HepG2 (cell line): ENCODE measurements around the gene LSM11. TPM values are rescaled to one million over a fixed set of nuclear protein-coding genes. Genes with fewer than 3 reads are reported as not detected.
A peak's percentile ranks its signal among the peaks of the same experiment; 100 is the strongest.

Source experiments
- ATAD3A ChIP-seq: sonication (generic); formaldehyde crosslinking; IDR thresholded peaks from 2 replicates; pipeline ENCODE4 v1.4.0; 2020; ENCODE audit warnings: missing genetic modification reagents
- CHCHD3 ChIP-seq: sonication (generic); formaldehyde crosslinking; IDR thresholded peaks from 2 replicates; pipeline ENCODE4 v1.8.0; 2022; ENCODE audit warnings: mild to moderate bottlenecking, missing genetic modification reagents, moderate library complexity
- ELF4 ChIP-seq: sonication (generic); formaldehyde crosslinking; IDR thresholded peaks from 2 replicates; pipeline ENCODE4 v1.5.0; 2020; ENCODE audit warnings: missing genetic modification reagents, mild to moderate bottlenecking, moderate library complexity, borderline replicate concordance
- ETV6 ChIP-seq: sonication (generic); formaldehyde crosslinking; conservative IDR thresholded peaks from 2 replicates; pipeline ENCODE4 v1.4.0; 2020; ENCODE audit warnings: missing genetic modification reagents
- HOMEZ ChIP-seq: IDR thresholded peaks from 2 replicates; pipeline ENCODE4 v1.6.1; 2016; ENCODE audit warnings: low read depth
- ISX ChIP-seq: sonication (generic); formaldehyde crosslinking; conservative IDR thresholded peaks from 2 replicates; pipeline ENCODE4 v1.5.0; 2020; ENCODE audit warnings: missing genetic modification reagents
- KDM4B ChIP-seq: sonication (generic); formaldehyde crosslinking; IDR thresholded peaks from 2 replicates; pipeline ENCODE4 v1.4.0; 2020; ENCODE audit warnings: missing genetic modification reagents
- NCOA2 ChIP-seq: sonication (generic); formaldehyde crosslinking; IDR thresholded peaks from 2 replicates; pipeline ENCODE4 v1.8.0; 2022; ENCODE audit warnings: inconsistent platforms
- NFYB ChIP-seq: sonication (generic); formaldehyde crosslinking; IDR thresholded peaks from 2 replicates; pipeline ENCODE4 v1.4.0; 2020; ENCODE audit warnings: missing genetic modification reagents
- PPARG ChIP-seq: conservative IDR thresholded peaks from 2 replicates; pipeline ENCODE4 v1.6.1; 2016; ENCODE audit warnings: missing biosample characterization, missing genetic modification reagents
- SMARCC2 ChIP-seq: fragments of 450-650 bp; IDR thresholded peaks from 2 replicates; pipeline ENCODE4 v1.6.1; 2017; ENCODE audit warnings: antibody characterized with exemption, mild to moderate bottlenecking
- TEAD3 ChIP-seq: optimal IDR thresholded peaks from 2 replicates; pipeline ENCODE3; 2016; ENCODE audit warnings: borderline replicate concordance
- TRIM24 ChIP-seq: sonication (generic); formaldehyde crosslinking; IDR thresholded peaks from 2 replicates; pipeline ENCODE4 v1.8.0; 2022; ENCODE audit warnings: mild to moderate bottlenecking, missing genetic modification reagents
- XBP1 ChIP-seq: sonication (generic); formaldehyde crosslinking; IDR thresholded peaks from 2 replicates; pipeline ENCODE4 v1.5.0; 2020; ENCODE audit warnings: missing genetic modification reagents
- ZBTB37 ChIP-seq: sonication (generic); formaldehyde crosslinking; IDR thresholded peaks from 2 replicates; pipeline ENCODE4 v1.4.0; 2020; ENCODE audit warnings: mild to moderate bottlenecking, missing genetic modification reagents
- ZNF451 ChIP-seq: sonication (generic); formaldehyde crosslinking; IDR thresholded peaks from 2 replicates; pipeline ENCODE4 v1.5.0; 2020; ENCODE audit warnings: mild to moderate bottlenecking, missing genetic modification reagents
- ZNF468 ChIP-seq: sonication (generic); formaldehyde crosslinking; IDR thresholded peaks from 2 replicates; pipeline ENCODE4 v1.8.0; 2022; ENCODE audit warnings: mild to moderate bottlenecking, moderate library complexity, missing genetic modification reagents
- ZNF775 ChIP-seq: sonication (generic); formaldehyde crosslinking; IDR thresholded peaks from 2 replicates; pipeline ENCODE4 v1.4.0; 2020; ENCODE audit warnings: missing genetic modification reagents, mild to moderate bottlenecking, moderate library complexity, borderline replicate concordance
- polyA plus RNA-seq, 8 experiments: library from polyadenylated mRNA; depleted of rRNA in 3 of 8; stranded (reverse) in 7 of 8; unstranded in 1 of 8; fragments of >200 nt; fragmentation: Illumina TruSeq in 4 of 8; extraction: Trizol in 4 of 8; gene quantifications; 2 replicates each; pipeline versions ENCODE4 v1.2.1 to v1.2.3, GENCODE V29; 2011 to 2016; ENCODE audit warnings: low read depth in 4 of 8, missing spikeins in 1 of 8, mixed read lengths in 1 of 8; ENCODE audit not compliant: insufficient read depth in 1 of 8
- total RNA-seq, 5 experiments: library from RNA; depleted of rRNA; stranded (reverse); fragments of >200 nt; fragmentation: Illumina TruSeq; extraction: Trizol; gene quantifications; 2 replicates each; pipeline ENCODE4 v1.2.3, GENCODE V29; 2016; ENCODE audit warnings: low read depth in 1 of 5
- TF ChIP-seq, protein P1 (sequence below): sonication (generic); formaldehyde crosslinking; IDR thresholded peaks from 2 replicates; pipeline ENCODE4 v1.8.1; 2022; ENCODE audit warnings: mild to moderate bottlenecking, missing genetic modification reagents
- TF ChIP-seq, protein P2 (sequence below): sonication (generic); formaldehyde crosslinking; IDR thresholded peaks from 2 replicates; pipeline ENCODE4 v1.8.0; 2022; ENCODE audit warnings: missing genetic modification reagents, low read depth, mild to moderate bottlenecking, borderline replicate concordance
- TF ChIP-seq, protein P3 (sequence below): sonication (generic); formaldehyde crosslinking; IDR thresholded peaks from 2 replicates; pipeline ENCODE4 v1.4.0; 2020; ENCODE audit warnings: missing genetic modification reagents
- TF ChIP-seq, protein P4 (sequence below): sonication (generic); formaldehyde crosslinking; IDR thresholded peaks from 2 replicates; pipeline ENCODE4 v1.5.0; 2020; ENCODE audit warnings: mild to moderate bottlenecking, missing genetic modification reagents, borderline replicate concordance

LSM11 gene
- total and polyA plus RNA-seq, 2 of the 13 experiments (the other 11 are each of a cell fraction or from before 2014, with no cell fraction given): 4.5 to 7.2 TPM

GRCh38 chr5:157731272-157732129 is 12.0 kb upstream of the LSM11 start, which contains the start of gene THG1L (continued):
- TF ChIP-seq NFYB (CRISPR knock-in tag) (peak; percentile 79), ATAD3A (CRISPR knock-in tag) (no peak), TRIM24 (CRISPR knock-in tag) (no peak), ZNF468 (CRISPR knock-in tag) (peak; percentile 65; the same call in 1 of the 2 replicates), ETV6 (CRISPR knock-in tag) (0 out of 2 replicates have a peak, but pooled peaks have one; percentile 27), ELF4 (CRISPR knock-in tag) (no peak), HOMEZ (CRISPR knock-in tag) (no peak), NCOA2 (0 out of 2 replicates have a peak, but pooled peaks have one; percentile 12), SMARCC2 (no peak), TEAD3 (CRISPR knock-in tag) (peak; percentile 80), KDM4B (no peak), CHCHD3 (CRISPR knock-in tag) (no peak), ZNF775 (CRISPR knock-in tag) (no peak), ZNF451 (CRISPR knock-in tag) (no peak), XBP1 (0 out of 2 replicates have a peak, but pooled peaks have one; percentile 33), PPARG (CRISPR knock-in tag) (no peak), ISX (CRISPR knock-in tag) (no peak), ZBTB37 (0 out of 2 replicates have a peak, but pooled peaks have one; percentile 36)
- TF ChIP-seq, protein P1, sequence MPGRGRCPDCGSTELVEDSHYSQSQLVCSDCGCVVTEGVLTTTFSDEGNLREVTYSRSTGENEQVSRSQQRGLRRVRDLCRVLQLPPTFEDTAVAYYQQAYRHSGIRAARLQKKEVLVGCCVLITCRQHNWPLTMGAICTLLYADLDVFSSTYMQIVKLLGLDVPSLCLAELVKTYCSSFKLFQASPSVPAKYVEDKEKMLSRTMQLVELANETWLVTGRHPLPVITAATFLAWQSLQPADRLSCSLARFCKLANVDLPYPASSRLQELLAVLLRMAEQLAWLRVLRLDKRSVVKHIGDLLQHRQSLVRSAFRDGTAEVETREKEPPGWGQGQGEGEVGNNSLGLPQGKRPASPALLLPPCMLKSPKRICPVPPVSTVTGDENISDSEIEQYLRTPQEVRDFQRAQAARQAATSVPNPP (CRISPR knock-in tag): 0 out of 2 replicates have a peak, but pooled peaks have one; percentile 47
- TF ChIP-seq, protein P2, sequence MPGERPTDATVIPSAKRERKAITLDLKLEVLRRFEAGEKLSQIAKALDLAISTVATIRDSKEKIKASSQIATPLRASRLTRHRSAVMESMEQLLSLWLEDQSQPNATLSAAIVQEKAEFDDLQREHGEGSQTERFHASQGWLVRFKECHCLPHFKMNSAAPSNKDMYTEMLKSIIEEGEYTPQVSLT (CRISPR knock-in tag): no peak
- TF ChIP-seq, protein P3, sequence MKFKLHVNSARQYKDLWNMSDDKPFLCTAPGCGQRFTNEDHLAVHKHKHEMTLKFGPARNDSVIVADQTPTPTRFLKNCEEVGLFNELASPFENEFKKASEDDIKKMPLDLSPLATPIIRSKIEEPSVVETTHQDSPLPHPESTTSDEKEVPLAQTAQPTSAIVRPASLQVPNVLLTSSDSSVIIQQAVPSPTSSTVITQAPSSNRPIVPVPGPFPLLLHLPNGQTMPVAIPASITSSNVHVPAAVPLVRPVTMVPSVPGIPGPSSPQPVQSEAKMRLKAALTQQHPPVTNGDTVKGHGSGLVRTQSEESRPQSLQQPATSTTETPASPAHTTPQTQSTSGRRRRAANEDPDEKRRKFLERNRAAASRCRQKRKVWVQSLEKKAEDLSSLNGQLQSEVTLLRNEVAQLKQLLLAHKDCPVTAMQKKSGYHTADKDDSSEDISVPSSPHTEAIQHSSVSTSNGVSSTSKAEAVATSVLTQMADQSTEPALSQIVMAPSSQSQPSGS: 0 out of 2 replicates have a peak, but pooled peaks have one; percentile 11
- TF ChIP-seq, protein P4, sequence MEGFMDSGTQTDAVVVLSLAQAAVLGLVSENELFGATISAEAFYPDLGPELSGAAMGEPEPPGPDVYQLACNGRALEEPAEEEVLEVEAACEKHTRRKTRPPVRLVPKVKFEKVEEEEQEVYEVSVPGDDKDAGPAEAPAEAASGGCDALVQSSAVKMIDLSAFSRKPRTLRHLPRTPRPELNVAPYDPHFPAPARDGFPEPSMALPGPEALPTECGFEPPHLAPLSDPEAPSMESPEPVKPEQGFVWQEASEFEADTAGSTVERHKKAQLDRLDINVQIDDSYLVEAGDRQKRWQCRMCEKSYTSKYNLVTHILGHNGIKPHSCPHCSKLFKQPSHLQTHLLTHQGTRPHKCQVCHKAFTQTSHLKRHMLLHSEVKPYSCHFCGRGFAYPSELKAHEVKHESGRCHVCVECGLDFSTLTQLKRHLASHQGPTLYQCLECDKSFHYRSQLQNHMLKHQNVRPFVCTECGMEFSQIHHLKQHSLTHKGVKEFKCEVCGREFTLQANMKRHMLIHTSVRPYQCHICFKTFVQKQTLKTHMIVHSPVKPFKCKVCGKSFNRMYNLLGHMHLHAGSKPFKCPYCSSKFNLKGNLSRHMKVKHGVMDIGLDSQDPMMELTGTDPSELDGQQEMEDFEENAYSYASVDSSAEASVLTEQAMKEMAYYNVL (CRISPR knock-in tag): peak; percentile 66; the same call in 1 of the 2 replicates
